Panc1 (cell line): Measurements from ENCODE around the gene ZNF154.

Experiments
- POLR2AphosphoS5 ChIP-seq: IDR thresholded peaks from 2 replicates; pipeline ENCODE4 v1.6.1; 2012; ENCODE audit warnings: mild to moderate bottlenecking, low read depth, low read length, moderate library complexity
- TF ChIP-seq, protein P1 (sequence below), 2 experiments: IDR thresholded peaks; 2 replicates each; pipeline ENCODE4 v1.6.1; 2011 to 2012; ENCODE audit warnings: low read depth in 2 of 2, control low read depth in 1 of 2, low read length in 1 of 2, mild to moderate bottlenecking in 1 of 2, moderate library complexity in 1 of 2; ENCODE audit not compliant: insufficient read depth in 1 of 2

DNA sequence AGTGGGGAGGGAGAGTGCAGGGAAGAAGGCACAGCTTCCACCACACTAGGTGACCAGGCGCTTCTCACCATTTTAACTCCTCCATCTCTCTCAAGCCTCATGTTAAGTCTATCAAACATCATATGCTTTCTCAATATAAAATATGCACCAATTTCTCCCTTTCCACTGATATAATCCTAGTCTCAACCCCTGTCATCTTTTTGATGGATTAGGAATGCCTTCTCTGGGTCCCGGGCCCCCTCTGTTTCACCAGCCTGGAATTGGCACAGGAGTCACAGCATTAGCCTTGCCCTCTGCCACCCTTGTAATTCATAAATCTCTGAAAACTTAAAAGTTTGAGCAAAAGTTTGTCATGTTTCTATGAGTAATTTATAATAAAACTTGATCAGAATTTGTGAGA lies 40.4 kb downstream of the ZNF154 start, which contains the start of gene ZSCAN4:
- TF ChIP-seq, protein P1, sequence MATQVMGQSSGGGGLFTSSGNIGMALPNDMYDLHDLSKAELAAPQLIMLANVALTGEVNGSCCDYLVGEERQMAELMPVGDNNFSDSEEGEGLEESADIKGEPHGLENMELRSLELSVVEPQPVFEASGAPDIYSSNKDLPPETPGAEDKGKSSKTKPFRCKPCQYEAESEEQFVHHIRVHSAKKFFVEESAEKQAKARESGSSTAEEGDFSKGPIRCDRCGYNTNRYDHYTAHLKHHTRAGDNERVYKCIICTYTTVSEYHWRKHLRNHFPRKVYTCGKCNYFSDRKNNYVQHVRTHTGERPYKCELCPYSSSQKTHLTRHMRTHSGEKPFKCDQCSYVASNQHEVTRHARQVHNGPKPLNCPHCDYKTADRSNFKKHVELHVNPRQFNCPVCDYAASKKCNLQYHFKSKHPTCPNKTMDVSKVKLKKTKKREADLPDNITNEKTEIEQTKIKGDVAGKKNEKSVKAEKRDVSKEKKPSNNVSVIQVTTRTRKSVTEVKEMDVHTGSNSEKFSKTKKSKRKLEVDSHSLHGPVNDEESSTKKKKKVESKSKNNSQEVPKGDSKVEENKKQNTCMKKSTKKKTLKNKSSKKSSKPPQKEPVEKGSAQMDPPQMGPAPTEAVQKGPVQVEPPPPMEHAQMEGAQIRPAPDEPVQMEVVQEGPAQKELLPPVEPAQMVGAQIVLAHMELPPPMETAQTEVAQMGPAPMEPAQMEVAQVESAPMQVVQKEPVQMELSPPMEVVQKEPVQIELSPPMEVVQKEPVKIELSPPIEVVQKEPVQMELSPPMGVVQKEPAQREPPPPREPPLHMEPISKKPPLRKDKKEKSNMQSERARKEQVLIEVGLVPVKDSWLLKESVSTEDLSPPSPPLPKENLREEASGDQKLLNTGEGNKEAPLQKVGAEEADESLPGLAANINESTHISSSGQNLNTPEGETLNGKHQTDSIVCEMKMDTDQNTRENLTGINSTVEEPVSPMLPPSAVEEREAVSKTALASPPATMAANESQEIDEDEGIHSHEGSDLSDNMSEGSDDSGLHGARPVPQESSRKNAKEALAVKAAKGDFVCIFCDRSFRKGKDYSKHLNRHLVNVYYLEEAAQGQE (IDR thresholded peaks at IDR 0.05; ENCODE audit: insufficient read depth in 1 of 2, low read depth in 2 of 2, low read length in 1 of 2): no peak
- no peak for TF ChIP-seq POLR2AphosphoS5
